Activated naive CD4-positive, alpha-beta T cell treated with anti-CD3 and anti-CD28 coated beads, Interleukin-2, amount 10 ng/mL, durations not matched to agents 7 days and 5 days (primary cell): ENCODE results near the gene SUGCT.

Experiments
- CTCF ChIA-PET: fragments of 350-600 bp; sonication (Branson Sonifier 250); formaldehyde crosslinking; loops from one replicate; lab custom pipeline; 2021; ENCODE audit warnings: antibody characterized with exemption; lab: Charles Lee
- DNase-seq: peaks from one replicate; pipeline ENCODE4 v3.0.0-alpha.2; 2020
- H3K27ac Mint-ChIP-seq: one replicate; pipeline ENCODE4 v1.8.0; 2021; ENCODE audit warnings: mild to moderate bottlenecking, moderate library complexity, mixed read lengths
- H3K27me3 Mint-ChIP-seq: one replicate; pipeline ENCODE4 v1.8.0; 2021; ENCODE audit warnings: mild to moderate bottlenecking, mixed read lengths
- H3K36me3 Mint-ChIP-seq: one replicate; pipeline ENCODE4 v1.8.0; 2021; ENCODE audit warnings: mixed read lengths
- H3K4me1 Mint-ChIP-seq: one replicate; pipeline ENCODE4 v1.8.0; 2021; ENCODE audit warnings: mixed read lengths
- H3K4me3 Mint-ChIP-seq: one replicate; pipeline ENCODE4 v1.8.0; 2021; ENCODE audit warnings: mild to moderate bottlenecking, moderate library complexity, mixed read lengths
- H3K9me3 Mint-ChIP-seq: one replicate; pipeline ENCODE4 v1.8.0; 2021; ENCODE audit warnings: mixed read lengths

SUGCT gene

DNA sequence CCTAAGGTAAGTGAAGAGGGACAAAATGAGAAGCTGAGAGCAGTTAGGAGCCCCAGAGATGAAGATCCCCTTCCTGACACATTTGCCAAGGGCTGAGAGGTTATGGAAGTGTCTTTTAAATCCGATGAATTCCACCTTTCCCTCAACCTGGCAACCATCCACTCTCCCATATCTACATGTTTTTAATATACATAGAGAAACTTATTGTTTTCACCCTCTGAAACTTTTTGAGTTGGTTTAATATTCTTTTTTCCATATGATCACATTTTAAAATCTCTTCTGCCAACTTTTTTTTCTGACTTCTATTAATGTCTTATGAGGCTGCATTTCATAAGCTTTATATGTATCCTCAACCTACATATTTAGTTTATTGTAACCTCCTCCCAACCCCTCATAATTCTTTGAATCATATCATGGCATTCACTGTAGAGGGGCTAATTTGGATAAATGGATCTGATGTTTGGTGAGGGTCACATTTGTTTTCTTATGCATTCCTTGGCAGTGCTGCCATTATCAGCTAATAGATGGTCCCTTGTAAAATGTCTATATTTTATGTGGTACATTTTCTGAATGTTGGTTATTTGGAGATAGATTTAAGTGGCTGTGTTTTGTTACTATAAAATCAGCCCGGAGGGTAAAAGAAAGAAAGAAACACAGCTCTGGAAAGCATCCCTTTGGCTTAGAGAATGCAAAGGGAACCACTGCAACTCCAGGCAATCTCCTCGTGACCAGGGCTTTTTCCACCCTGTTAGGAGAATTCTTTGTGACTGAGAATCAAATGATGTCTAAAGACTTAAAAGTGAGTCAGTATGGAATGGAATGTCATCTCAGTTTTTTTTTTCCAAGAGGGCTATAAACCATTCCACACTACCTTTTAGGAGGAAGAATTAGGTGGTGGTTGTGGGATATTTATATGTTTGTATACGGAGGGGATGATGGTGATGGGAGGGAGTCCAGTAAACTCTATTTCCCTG, 334.4 kb downstream of the SUGCT start:
- CTCF ChIA-PET: no interaction called here
- Mint-ChIP-seq H3K4me3 (no peak overlapping the region), H3K36me3 (no peaks in the 10 kb centered on the region), H3K4me1 (no peaks in the 10 kb centered on the region), H3K27me3 (no peaks in the 10 kb centered on the region), H3K9me3 (no peaks in the 10 kb centered on the region), H3K27ac (no peak overlapping the region)
- no peak for DNase-seq

DNA sequence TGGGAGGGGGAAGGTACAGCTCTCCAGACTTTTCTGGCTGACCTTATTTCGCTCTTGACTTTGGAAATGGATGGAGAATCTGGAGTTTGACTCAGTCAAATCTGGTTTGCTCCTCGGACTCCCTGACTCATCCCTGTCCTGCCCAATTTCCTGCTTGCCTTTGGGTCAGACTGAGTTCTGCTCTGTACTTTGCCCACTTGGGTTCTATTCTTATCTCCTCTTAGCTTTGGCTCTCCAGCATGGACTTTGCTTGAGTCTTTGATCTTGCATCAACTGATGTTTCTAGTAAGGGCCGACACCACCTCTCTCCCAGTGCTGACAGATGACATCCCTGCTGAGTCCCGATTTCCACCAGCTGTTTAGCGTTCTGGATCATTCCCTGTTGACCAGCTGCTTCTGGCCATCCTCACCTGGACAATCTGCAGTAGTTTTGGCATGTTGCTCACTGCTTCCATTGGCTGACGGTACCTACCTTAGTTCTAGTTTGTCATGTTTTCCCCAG, 335.3 kb downstream of the SUGCT start:
- no peak overlapping the region for H3K27ac Mint-ChIP-seq
- no peaks in the 10 kb centered on the region for H3K27me3 Mint-ChIP-seq
- no peak overlapping the region for H3K4me3 Mint-ChIP-seq
- no peaks in the 10 kb centered on the region for H3K9me3 Mint-ChIP-seq
- DNase-seq: no peak
- H3K36me3 Mint-ChIP-seq: no peaks in the 10 kb centered on the region
- H3K4me1 Mint-ChIP-seq: peaks cover 3% of the 10 kb centered on the region
- CTCF ChIA-PET: no interaction called here

DNA sequence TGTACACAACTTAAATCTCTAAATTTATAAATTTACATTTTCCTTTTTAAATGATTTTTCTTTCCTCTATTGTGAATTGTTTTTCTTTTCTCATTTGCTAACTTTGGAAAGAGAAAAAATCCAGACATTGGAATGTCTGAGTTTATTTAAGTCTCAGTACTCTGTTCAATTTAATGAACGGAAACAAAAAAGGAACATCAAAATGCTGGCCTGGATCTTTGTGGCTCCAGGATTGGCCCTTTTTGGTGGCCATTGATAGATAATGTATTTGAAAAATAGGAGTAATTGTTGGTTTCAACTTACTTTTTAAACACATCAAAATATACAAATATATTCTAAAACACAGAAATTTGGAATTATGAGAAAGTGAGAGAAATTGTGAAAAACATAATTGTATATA, 336.0 kb downstream of the SUGCT start:
- Mint-ChIP-seq H3K4me3 (no peak overlapping the region), H3K27ac (no peak overlapping the region), H3K9me3 (no peaks in the 10 kb centered on the region), H3K27me3 (no peaks in the 10 kb centered on the region), H3K36me3 (no peaks in the 10 kb centered on the region), H3K4me1 (peaks cover 7% of the 10 kb centered on the region)
- no peak for DNase-seq
- CTCF ChIA-PET: no interaction called here

DNA sequence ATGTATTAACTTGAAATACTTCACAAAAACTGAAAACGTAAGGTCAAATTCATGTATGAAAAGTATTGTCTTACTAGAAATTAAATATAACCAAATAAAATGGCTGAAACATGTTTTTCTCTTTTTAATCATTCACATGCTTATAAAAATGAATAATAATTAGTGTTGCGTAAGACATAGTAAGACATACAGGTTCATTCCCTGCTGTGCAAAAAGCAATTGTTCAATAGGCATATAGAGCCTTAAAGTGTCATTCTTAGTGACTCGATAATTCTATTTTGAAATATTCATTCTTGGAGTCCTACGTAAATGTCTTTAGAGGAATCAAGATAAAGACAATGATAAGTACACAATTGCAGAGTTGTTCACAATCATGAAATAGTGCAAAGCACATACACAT, 337.1 kb downstream of the SUGCT start:
- Mint-ChIP-seq H3K4me1 (peaks cover 10% of the 10 kb centered on the region), H3K27ac (no peak overlapping the region), H3K27me3 (no peaks in the 10 kb centered on the region), H3K36me3 (no peaks in the 10 kb centered on the region), H3K9me3 (no peaks in the 10 kb centered on the region), H3K4me3 (no peak overlapping the region)
- no peak for DNase-seq
- CTCF ChIA-PET: no interaction called here

DNA sequence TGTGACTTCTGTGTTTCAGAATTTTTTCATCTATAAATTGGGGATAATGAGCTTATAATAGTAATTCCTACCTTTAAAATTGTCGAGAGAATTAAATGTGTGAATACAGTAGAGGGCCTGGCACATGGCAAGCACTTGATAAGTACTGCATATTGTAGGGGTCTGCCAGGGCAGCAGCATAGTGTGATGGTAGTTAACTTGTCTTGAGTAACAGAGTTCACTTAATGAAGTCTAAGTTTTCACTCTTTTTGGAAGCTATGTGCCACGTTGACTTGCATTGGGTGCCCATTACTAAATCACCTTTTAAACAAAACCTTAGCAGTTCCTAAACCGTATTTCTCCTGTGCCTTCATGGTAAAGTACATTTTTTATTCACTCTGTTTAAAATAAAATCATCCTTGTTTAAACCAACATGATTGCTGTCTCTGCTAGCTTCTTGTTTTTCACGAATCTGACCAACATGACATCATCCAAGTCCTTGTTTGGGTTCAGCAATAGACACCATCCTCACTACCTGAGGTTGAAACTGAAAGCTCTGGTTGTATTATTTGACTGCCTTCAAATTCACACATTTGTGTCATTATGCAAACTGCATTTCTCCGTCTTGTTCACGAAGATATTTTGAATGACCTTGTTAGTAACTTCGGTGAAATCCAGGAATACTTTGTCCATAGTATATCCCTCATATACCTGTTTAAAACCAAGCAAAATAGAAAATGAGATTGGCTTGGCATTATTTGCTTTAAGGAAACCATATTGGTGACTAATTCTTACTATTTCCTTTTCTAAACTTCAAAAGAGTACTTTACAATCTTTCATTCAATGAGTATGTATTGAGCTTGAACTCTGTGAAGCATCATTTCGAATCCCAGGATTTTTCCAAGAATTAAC, 340.2 kb downstream of the SUGCT start:
- no peak for DNase-seq
- Mint-ChIP-seq H3K36me3 (no peaks in the 10 kb centered on the region), H3K27ac (no peak overlapping the region), H3K4me3 (no peak overlapping the region), H3K4me1 (peaks cover 12% of the 10 kb centered on the region), H3K9me3 (no peaks in the 10 kb centered on the region), H3K27me3 (no peaks in the 10 kb centered on the region)
- CTCF ChIA-PET: interaction anchor here (0.8 kb wide), 1 partner anchor 32 kb away, joined by 3 read pairs; no protein-coding TSS in a partner anchor

DNA sequence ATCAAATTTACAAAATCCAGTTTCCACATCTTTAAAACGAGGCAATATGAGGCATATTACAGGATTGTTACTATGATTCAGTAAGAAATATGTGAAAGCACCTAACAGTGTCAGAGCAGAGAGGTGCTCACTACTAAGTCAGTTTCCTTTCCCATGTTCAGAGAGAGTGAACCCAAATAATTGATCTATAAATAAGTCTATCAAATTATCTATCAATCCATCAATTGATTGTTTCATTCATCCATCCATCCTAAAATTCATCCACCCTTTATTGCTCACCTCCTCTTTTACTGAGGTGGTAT, 340.8 kb downstream of the SUGCT start:
- CTCF ChIA-PET: interaction anchor here (0.8 kb wide), 1 partner anchor 31 kb away, joined by 3 read pairs; no protein-coding TSS in a partner anchor
- H3K27me3 Mint-ChIP-seq: no peaks in the 10 kb centered on the region
- no peak for DNase-seq
- no peaks in the 10 kb centered on the region for H3K36me3 Mint-ChIP-seq
- peaks cover 12% of the 10 kb centered on the region for H3K4me1 Mint-ChIP-seq
- H3K9me3 Mint-ChIP-seq: no peaks in the 10 kb centered on the region
- H3K27ac Mint-ChIP-seq: no peak overlapping the region
- no peak overlapping the region for H3K4me3 Mint-ChIP-seq

DNA sequence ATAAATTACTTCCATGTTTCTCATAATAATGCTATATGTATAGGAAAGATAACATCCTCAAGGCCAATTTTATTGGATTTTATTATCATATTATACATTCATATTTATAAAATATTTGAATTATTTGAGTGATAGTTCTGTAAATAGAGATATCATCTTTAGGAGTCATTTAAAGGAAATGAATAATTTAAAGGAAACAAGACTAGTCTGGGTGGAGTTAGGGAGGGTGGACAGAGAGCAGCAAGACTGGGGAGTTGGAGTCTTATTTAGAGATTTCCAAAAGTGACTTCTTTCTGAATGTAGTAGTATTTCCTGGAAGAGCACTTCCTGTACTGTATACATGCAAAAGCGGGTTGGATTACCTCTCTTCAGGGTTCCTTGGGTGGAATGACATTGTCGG, 342.3 kb downstream of the SUGCT start:
- CTCF ChIA-PET: no interaction called here
- Mint-ChIP-seq H3K4me3 (no peak overlapping the region), H3K27me3 (no peaks in the 10 kb centered on the region), H3K4me1 (peaks cover 12% of the 10 kb centered on the region), H3K27ac (no peak overlapping the region), H3K9me3 (no peaks in the 10 kb centered on the region), H3K36me3 (no peaks in the 10 kb centered on the region)
- DNase-seq: no peak

DNA sequence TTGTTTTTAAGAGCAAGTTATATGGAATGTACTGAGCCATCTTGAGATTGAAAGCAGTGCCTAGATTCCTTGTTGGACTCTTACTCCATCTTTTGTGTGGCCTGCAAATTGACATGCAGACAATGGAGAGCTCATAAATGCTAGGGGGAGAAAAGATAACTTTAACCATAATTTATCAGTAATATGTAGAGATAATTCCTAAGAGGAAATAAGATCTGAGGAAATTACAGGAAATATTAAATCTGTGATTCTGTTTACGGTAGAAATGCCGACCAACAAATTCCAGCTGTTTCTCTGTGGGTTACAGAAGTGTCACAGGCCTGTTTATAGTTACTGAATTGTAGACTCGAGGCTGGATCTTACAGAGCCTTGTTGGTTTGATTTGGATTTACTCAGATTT, 348.0 kb downstream of the SUGCT start:
- Mint-ChIP-seq H3K36me3 (no peaks in the 10 kb centered on the region), H3K4me1 (no peaks in the 10 kb centered on the region)
- CTCF ChIA-PET: no interaction called here

DNA sequence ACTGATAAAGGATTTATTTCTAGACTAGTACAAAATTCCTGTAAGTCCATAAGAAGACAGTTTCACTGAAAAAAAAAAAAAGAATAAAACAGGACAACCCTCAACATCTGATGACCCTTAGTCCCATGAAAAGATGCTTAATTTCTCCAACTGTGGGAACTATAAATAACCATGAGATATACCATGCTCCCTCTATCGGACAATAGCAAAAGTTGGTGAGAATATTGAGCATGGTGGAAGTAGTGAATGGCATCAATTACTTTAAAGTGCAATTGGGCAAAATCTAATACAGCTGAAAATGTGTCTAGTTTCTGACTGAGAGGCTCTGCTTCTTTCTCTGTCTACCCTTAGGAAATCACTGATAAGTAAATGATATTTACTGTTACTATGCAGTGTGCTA, 348.8 kb downstream of the SUGCT start:
- no peaks in the 10 kb centered on the region for H3K9me3 Mint-ChIP-seq
- CTCF ChIA-PET: no interaction called here
- DNase-seq: no peak
- H3K27ac Mint-ChIP-seq: no peak overlapping the region
- H3K27me3 Mint-ChIP-seq: no peaks in the 10 kb centered on the region
- no peak overlapping the region for H3K4me3 Mint-ChIP-seq
- H3K36me3 Mint-ChIP-seq: no peaks in the 10 kb centered on the region
- no peaks in the 10 kb centered on the region for H3K4me1 Mint-ChIP-seq

More for the DNA sequence above, 348.0 kb downstream of the SUGCT start:
- no peak overlapping the region for H3K27ac Mint-ChIP-seq
- DNase-seq: no peak
- H3K9me3 Mint-ChIP-seq: no peaks in the 10 kb centered on the region
- no peaks in the 10 kb centered on the region for H3K27me3 Mint-ChIP-seq
- H3K4me3 Mint-ChIP-seq: no peak overlapping the region

DNA sequence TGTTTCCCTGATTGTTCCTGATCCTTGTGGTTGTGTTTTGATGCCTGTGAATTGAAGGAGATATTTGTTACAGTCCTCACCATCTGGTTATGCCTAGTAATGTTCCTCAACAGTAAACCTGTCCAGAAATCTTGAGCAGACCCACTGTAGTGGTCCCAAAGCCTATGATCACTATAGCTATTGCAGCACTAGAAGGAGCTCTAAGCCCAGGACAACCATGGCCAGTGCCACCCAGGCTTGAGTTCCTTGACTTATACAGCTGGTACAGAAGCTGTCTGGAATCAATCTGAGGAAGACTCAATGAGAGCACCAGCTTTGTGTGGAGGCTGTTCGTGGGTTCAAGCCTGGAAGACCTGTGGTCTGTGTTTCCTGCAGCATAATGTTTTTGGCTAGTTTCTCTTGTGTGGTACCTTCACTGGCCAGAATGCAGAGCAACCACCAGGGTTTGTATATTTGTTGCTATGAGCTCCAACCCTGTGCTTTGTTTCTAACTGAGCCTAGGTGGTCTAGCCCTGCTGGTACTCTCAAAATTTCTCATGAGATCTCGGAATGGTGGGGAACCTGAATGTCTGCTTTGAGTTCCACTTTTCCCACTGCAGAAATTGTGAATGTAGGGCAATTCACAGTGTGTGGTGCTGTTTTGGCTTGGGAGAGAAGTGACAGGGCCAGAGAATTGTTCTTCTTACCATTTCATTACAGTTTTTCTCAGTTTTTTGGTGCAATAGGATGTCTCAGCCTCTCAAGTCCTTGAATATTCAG, 355.2 kb downstream of the SUGCT start:
- no peaks in the 10 kb centered on the region for H3K27me3 Mint-ChIP-seq
- H3K36me3 Mint-ChIP-seq: no peaks in the 10 kb centered on the region
- no peak overlapping the region for H3K27ac Mint-ChIP-seq
- CTCF ChIA-PET: no interaction called here
- no peaks in the 10 kb centered on the region for H3K4me1 Mint-ChIP-seq
- no peak for DNase-seq
- no peaks in the 10 kb centered on the region for H3K9me3 Mint-ChIP-seq
- no peak overlapping the region for H3K4me3 Mint-ChIP-seq

DNA sequence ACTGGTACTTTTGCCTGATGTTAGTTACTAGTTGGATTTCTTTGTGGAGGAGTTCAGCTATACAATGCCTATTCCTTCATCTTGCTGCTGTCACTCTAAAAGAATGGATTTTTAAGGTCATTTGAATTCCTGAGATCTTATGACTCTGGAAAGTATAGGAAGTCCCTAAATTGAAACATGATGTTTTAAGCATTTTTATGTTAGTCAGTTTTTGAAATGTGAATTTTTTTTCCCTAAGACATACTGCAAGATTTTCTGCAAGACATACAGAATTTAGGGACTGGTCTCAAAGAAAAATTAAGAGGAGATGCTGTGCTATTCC, 355.8 kb downstream of the SUGCT start:
- no peaks in the 10 kb centered on the region for H3K36me3 Mint-ChIP-seq
- H3K4me1 Mint-ChIP-seq: no peaks in the 10 kb centered on the region
- H3K27ac Mint-ChIP-seq: no peak overlapping the region
- DNase-seq: no peak
- H3K4me3 Mint-ChIP-seq: no peak overlapping the region
- CTCF ChIA-PET: no interaction called here
- H3K27me3 Mint-ChIP-seq: no peaks in the 10 kb centered on the region
- no peaks in the 10 kb centered on the region for H3K9me3 Mint-ChIP-seq

DNA sequence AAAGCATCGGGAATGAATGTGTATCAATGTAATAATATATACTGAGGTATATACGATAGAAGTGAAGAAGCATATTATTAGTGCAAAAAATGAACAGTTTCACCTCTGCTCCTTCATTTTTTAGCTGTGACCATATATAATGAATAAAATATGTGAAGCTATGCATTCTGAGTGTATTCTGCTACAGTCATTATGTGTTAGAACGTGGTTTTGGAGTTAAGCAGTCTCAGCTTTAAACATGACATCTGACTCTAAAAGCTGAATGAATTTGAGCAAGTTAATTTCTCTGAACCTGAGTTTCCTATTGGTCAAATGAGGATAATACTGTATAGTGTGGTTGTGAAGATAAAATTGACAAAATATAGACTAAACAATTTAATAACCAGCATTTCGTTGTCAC, 358.1 kb downstream of the SUGCT start:
- CTCF ChIA-PET: no interaction called here
- Mint-ChIP-seq H3K4me1 (no peaks in the 10 kb centered on the region), H3K9me3 (no peaks in the 10 kb centered on the region), H3K27ac (no peak overlapping the region), H3K36me3 (no peaks in the 10 kb centered on the region), H3K27me3 (no peaks in the 10 kb centered on the region), H3K4me3 (no peak overlapping the region)
- no peak for DNase-seq

DNA sequence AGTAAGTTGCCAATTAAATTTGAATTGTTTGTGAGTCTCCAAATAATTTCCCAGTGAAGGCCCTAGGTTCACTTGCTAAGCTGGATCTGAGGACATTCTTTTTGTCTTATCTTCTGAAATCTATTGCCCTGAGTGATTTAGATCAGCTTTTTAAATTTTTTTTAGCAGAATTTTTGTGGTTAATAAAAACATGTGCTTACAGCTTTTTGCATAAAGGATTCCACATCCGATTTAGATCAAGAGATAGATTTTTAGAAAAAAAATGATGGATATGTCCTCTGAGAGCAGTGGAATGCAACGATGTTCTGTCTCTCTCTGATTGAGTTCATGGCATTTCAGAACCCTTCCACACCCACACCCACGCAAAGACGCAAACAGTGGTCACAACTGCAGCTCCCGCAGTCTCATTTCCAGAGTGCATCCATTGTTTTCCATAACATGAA, 358.8 kb downstream of the SUGCT start:
- Mint-ChIP-seq H3K36me3 (no peaks in the 10 kb centered on the region), H3K4me3 (no peak overlapping the region), H3K4me1 (no peaks in the 10 kb centered on the region), H3K27ac (no peak overlapping the region), H3K9me3 (no peaks in the 10 kb centered on the region), H3K27me3 (no peaks in the 10 kb centered on the region)
- DNase-seq: no peak
- CTCF ChIA-PET: no interaction called here

DNA sequence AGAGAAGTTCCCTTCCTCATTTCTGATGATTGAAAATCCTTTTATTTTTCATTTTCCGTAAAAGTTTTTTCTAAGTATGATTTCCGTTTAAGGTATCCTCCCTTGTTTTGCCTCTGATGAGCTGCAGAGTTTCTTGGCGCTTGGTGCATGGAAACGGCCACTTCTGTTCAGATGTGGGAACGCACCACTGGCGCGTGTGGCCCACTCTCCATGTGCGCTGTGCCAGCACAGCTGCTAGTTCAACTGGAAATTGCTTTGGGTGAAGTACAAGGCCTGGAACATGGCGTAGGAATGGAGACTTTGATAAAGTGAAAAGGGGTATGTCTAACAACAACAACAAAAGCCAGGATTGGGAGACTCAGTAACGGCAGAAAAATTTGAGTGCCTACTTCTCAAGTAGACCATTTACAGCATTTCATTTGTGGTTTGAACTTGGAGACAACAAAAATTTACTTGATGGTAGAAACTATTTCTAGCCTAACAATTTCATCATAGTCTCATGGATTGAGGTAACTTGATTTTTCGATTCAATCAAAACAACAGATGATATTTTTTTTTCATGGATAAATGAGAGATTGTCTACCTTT, 364.2 kb downstream of the SUGCT start:
- H3K27me3 Mint-ChIP-seq: no peaks in the 10 kb centered on the region
- no peak overlapping the region for H3K27ac Mint-ChIP-seq
- no peaks in the 10 kb centered on the region for H3K9me3 Mint-ChIP-seq
- no peaks in the 10 kb centered on the region for H3K36me3 Mint-ChIP-seq
- no peak overlapping the region for H3K4me3 Mint-ChIP-seq
- CTCF ChIA-PET: interaction anchor here (0.6 kb wide), 1 partner anchor 8 kb away, joined by 3 read pairs; no protein-coding TSS in a partner anchor
- no peak for DNase-seq
- H3K4me1 Mint-ChIP-seq: no peaks in the 10 kb centered on the region
